HG03196 (cell line): Measurements from ENCODE around the gene SMC6.

Source experiments
- ATAC-seq: cut with Tn5 transposase; IDR thresholded peaks from one replicate; pipeline ENCODE4 v1.9.1; 2021; ENCODE audit not compliant: unreplicated experiment

The SMC6 gene

GRCh38 chr2:17717666-17718065 is 35.9 kb downstream of the SMC6 start:
- no peak for ATAC-seq

DNA sequence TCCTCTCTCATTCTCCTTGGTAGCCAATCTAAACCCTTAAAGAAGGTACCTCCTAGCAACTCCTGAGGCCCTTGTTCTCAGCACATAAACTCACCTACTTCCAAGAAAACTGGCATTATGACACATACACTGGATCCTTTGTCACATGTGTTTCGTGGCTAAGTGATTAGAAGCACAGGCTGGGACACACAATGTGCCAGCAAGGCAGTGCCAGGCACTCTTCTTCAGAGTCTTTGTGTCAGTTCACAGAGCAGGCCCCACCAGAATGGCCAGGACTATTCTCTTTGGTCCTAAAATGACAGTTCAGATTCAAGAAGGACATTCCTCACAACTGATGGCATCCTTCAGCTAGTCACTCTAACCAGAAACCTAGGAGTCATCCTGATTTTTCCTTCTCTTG is 40.3 kb downstream of the SMC6 start:
- no peak for ATAC-seq

GRCh38 chr2:17710547-17711248 is 42.9 kb downstream of the SMC6 start:
- ATAC-seq = no peak

GRCh38 chr2:17709897-17710296 is 43.7 kb downstream of the SMC6 start:
- no peak for ATAC-seq

- no peak for ATAC-seq
Measured at GRCh38 chr2:17708501-17708900, 45.1 kb downstream of the SMC6 start.

DNA sequence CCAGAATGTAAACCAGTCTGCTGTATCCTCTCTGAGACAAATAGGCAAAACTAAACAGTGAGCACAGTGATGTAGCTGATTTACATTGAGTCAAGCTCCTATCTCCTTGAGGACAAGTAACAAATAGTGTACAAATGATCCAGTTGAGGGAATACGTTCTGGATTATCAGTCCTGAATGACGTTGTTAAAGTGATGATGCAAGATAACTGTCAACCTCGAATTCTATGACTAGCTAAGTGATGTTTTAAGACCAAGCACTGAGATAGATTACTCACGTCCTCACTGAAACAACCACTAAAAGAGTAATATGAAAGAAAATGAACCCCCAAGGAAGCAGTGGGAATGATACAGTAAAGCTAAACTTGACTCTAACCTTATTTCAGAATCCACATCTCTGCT is 46.8 kb downstream of the SMC6 start:
- no peak for ATAC-seq

GRCh38 chr2:17690776-17691175 is 62.8 kb downstream of the SMC6 start:
- ATAC-seq = no peak

- ATAC-seq = no peak
Measured at GRCh38 chr2:17689010-17689409, 64.6 kb downstream of the SMC6 start.

- ATAC-seq = no peak
Measured at GRCh38 chr2:17688600-17688999, 65.0 kb downstream of the SMC6 start.

GRCh38 chr2:17683981-17684380 is 69.6 kb downstream of the SMC6 start:
- no peak for ATAC-seq

DNA sequence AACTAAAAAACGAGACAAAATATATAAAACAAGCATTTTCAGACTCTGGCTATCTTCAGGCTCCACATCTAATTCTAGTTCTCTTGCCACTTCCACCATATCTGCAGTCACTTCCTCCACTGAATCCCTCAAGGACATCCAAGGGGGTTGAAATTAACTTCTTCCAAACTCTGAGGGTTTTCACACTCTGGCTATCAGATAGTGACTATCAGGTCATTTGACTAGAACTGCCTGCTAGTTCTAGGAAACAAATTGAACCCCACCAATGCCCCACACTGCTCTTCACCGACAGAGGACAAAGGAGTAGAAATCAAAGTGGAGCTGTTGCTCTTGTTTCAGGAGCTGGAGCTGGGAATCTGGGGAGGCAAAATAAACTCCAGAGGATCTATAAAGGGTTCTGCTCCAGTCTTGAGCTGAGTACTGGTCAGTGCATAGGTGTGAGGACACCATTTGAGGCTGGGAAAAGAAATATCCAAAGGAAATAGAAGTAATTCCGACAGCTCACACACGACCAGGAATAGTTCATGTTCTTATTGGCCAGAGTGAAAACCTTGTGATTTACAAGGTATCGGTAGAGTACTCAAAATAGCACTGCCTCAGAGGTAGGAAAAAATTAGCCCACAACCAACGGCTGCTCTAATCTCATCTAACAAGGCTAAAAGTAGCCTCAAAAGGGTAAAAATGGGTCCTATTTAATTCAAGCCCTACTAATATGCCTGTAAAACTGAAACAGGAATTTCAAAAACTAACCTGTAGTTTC is 71.3 kb downstream of the SMC6 start:
- ATAC-seq = no peak

DNA sequence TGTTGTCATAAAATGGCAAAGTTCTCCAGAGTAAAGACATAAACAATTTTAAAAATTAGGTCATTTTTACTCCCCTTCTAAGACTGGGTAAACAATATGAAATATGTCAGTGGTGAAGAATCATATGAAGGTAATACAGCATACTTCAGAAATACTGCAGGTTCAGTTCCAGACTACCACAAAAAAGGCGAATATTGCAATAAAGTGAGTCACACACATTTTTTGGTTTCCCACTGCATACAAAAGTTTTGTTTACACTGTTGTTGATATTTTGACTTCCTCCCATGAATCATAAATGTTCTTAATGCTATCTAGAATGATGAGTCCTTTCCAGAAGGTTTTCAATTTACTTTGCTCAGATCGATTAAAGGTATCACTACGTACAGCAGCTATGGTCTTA is 73.5 kb downstream of the SMC6 start:
- no peak for ATAC-seq

DNA sequence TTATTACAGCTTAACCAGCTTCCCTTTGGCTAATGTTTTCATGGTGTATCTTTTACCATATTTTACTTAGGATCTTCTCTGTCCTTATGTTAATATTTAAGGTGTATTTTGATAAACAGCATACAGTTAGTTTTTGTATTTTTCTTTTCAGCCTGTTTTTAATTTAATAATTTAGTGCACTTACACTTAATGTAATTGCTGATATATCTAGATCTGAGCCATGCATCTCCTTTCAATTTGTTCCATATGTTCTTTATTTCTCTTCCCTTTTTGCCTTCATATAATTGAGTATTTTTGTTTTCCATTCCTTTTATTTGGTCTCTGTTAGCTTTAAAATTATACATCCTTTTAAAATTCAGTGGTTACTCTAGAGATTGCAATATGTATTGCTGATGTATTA is 78.8 kb downstream of the SMC6 start:
- no peak for ATAC-seq

- ATAC-seq = no peak
Measured at GRCh38 chr2:17672583-17673317, 80.9 kb downstream of the SMC6 start.

DNA sequence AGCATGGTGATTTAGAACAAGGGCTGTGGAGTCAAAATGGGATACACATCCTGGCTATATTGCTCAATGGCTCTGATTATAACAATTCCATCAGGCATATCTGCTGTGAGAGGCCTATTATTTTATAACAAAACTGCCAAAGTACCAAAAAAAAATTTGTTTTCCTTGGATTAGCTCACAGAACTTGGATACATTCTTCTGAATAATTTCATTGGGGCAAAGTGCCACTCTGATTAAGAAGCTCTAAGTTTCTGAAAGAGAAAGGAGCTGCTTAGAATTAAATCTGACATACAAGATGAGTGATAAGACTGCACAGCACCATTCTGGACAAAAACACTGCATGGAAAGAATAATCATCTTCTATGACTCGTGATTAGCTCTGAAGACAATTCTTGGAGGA is 85.7 kb downstream of the SMC6 start:
- ATAC-seq = no peak

DNA sequence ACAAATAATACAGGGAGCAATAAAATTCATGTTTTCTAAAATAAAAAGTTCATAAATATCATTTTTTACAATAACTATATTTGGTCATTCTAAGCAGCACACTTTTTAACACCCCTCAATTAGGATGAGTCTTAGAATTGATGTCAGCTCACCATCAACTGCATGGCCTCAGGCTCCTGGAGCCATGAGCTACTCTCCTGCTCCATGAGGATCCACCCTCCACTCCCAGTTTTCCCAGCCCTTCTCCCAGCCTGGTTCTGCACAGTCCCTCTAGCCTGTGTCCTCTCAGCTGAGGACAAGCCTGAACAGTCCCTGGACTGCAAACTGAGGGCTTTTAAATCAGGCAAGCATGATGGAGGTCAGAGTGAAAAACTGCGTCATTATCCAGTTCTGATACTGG is 89.1 kb downstream of the SMC6 start:
- ATAC-seq = no peak

- ATAC-seq = no peak
Measured at GRCh38 chr2:17662723-17663122, 90.9 kb downstream of the SMC6 start.

DNA sequence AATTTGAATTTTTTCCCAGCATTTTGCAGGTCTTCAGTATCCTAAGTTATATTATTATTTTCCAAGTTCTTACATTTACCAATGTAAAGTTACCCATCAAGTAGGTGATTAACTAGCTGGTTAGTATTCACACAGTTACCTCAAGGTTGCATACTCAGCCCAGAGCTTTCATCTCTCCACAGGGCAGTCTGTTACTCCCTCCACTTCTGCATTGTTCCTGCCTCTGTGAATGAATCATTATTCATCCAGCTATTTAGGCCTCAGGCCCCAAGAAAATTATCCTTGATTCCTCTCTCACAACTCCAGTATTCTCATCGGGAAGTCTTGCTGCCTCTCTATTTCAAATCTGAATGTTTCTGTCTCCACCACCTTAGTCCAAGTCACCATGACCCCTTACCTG is 92.2 kb downstream of the SMC6 start:
- ATAC-seq = no peak

DNA sequence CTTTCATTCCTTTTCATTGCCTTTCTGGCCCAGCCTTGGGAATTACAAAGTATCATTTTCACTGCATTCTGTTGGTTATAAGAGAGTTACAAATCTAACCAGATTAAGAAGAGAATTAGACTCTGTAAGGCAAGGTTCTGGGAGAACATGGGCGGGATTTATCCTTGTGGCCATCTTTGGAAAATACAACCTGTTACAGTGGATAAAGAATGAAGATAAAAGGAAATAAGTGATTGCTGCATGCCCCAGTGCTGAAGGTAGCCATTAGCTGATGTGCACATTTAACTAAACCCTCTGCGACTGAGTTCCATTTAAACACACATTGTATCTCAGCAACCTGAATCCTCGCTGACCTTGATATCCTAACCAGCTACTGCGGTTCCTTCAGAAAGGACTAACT is 93.4 kb downstream of the SMC6 start:
- ATAC-seq = no peak

DNA sequence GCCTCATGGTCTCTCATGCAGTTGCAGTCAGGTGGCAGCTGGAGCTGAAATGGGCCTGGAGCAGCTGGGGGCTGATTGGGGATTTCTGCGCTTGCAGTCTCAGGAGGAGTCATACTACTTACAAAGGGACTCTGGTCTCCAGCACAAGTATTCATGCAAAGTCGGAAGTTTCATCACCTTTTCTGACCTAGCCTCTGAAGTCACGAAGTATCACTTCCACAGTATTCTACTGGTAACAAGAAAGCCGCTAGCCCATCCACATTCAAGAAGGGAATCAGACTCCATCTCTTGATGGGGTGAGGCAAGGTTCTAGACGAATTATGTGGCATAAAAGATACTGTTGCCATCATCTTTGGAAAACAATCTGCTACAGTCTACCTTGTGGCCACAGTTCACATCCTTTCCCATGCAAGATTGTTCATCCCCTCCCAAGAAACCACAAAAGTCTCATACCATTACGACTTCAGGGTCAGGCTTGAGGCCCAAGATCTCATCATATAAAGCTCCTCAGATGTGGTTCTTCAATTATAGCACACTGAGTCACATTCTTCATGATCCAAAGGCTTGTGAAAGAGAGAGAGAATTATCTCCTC is 95.3 kb downstream of the SMC6 start:
- ATAC-seq = peak; percentile 46

- ATAC-seq = no peak
Measured at GRCh38 chr2:17657759-17658158, 95.9 kb downstream of the SMC6 start.
